MG63 (cell line): ENCODE results near the gene WWTR1. TPM values are rescaled to one million over a fixed set of nuclear protein-coding genes. Genes with fewer than 3 reads are reported as not detected.

Source experiments
- DNase-seq: peaks from one replicate; pipeline ENCODE4 v3.0.0-alpha.2; 2020
- H3K27me3 ChIP-seq: fragments of 250-450 bp; sonication (Bioruptor Pico); 2 replicates; pipeline ENCODE4 v1.5.1; 2020; ENCODE audit warnings: mild to moderate bottlenecking, moderate library complexity
- H3K36me3 ChIP-seq: fragments of 250-450 bp; sonication (Bioruptor Pico); 2 replicates; pipeline ENCODE4 v1.5.1; 2020; ENCODE audit warnings: mild to moderate bottlenecking, moderate library complexity
- H3K4me3 ChIP-seq: fragments of 250-450 bp; sonication (Bioruptor Pico); 2 replicates; pipeline ENCODE4 v1.5.1; 2020; ENCODE audit warnings: mild to moderate bottlenecking, moderate library complexity
- H3K9me3 ChIP-seq: fragments of 250-450 bp; sonication (Bioruptor Pico); 2 replicates; pipeline ENCODE4 v1.5.1; 2020; ENCODE audit warnings: mild to moderate bottlenecking, moderate library complexity
- total RNA-seq: library from RNA; depleted of rRNA; stranded (reverse); fragments of >200 nt; shearing (Covaris generic); gene quantifications from 2 replicates; pipeline ENCODE4 v1.2.3, GENCODE V29; 2014; ENCODE audit warnings: low replicate concordance; rRNA removed

WWTR1 gene
- total RNA-seq, 1 experiment from 2014 or later, result 51.3 TPM

GRCh38 chr3:149470381-149470780 lies 187.4 kb downstream of the WWTR1 start:
- H3K9me3 ChIP-seq, result no peaks in the 10 kb centered on the region
- H3K36me3 ChIP-seq, result no peaks in the 10 kb centered on the region
- H3K27me3 ChIP-seq, result no peaks in the 10 kb centered on the region
- peak; percentile 53 for DNase-seq
- no peak overlapping the region for H3K4me3 ChIP-seq

GRCh38 chr3:149468504-149469212 lies 189.2 kb downstream of the WWTR1 start:
- H3K4me3 ChIP-seq, result no peak overlapping the region
- no peaks in the 10 kb centered on the region for H3K9me3 ChIP-seq
- no peaks in the 10 kb centered on the region for H3K36me3 ChIP-seq
- DNase-seq, result no peak
- no peaks in the 10 kb centered on the region for H3K27me3 ChIP-seq

Other genes starting within 250 kb of the WWTR1 start
- gene TM4SF4, start 183.3 kb downstream of the WWTR1 start, total RNA-seq, result not detected in 2 replicates
- 53.3 and 86.3 TPM in 2 replicates for gene COMMD2, start 94.5 kb upstream of the WWTR1 start, total RNA-seq
- not detected in 2 replicates for gene ANKUB1, start 134.5 kb upstream of the WWTR1 start, total RNA-seq
- 56.9 and 72.6 TPM in 2 replicates for gene RNF13, start 155.2 kb upstream of the WWTR1 start, total RNA-seq